ENCODE data around the gene ERVK3-1. TPM values are rescaled to one million over a fixed set of nuclear protein-coding genes. Genes with fewer than 3 reads are reported as not detected.

The ERVK3-1 gene
- total and polyA plus RNA-seq, 2 of the 8 experiments (the other 6 are each of a cell fraction or from before 2014, with no cell fraction given) = 29.9 to 31.5 TPM

DNA sequence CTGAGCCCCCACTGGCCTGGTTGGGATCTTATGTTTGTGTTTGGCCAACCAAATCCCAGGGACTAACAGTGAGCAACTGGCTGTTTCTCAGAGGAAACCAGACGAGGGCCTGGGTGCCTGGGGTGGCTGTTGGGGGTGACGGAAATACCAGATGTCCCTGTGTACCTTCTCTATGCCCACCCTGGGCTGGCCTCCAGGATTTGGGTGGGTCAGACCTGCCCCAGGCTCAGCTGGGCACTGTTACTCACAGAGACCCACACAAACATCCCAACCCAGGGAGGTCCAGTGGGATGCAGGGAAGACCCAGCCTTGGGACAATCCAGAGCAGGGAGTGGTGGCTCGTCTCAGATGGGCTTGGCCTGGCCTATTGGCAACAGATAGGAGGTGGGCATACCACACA, 30.5 kb downstream of the ERVK3-1 start:
- no peaks in the 10 kb centered on the region for H3K4me1 ChIP-seq (replicated peaks in 1 of 4; ENCODE audit: control insufficient read depth in 3 of 4, insufficient read depth in 4 of 4, low read length in 3 of 4)
- TF ChIP-seq SRF (IDR thresholded peaks at IDR 0.05; ENCODE audit: low read depth, low read length) = no peak
- TF ChIP-seq POLR2AphosphoS5 (IDR thresholded peaks at IDR 0.05; ENCODE audit: low read depth, low read length) = no peak
- TF ChIP-seq RNF2 (IDR thresholded peaks at IDR 0.05; ENCODE audit: borderline replicate concordance, low read depth, low read length, missing control alignments, poor library complexity, severe bottlenecking) = no peak
- TF ChIP-seq BCL11A (IDR thresholded peaks at IDR 0.05; ENCODE audit: low read depth in 2 of 2, low read length in 2 of 2) = no peak
- TF ChIP-seq CBX8 (IDR thresholded peaks at IDR 0.05; ENCODE audit: borderline replicate concordance, low read depth, low read length) = no peak
- no peak for TF ChIP-seq SIN3A (conservative IDR thresholded peaks at IDR 0.05 in 1 of 2, IDR thresholded peaks at IDR 0.05 in 1 of 2; ENCODE audit: low read depth in 1 of 2, low read length in 2 of 2)
- TF ChIP-seq SP4 (IDR thresholded peaks at IDR 0.05; ENCODE audit: low read length) = no peak
- no peak for TF ChIP-seq KDM5A (IDR thresholded peaks at IDR 0.05; ENCODE audit: low read length)
- H4K20me1 ChIP-seq (replicated peaks in 1 of 2; ENCODE audit: control insufficient read depth in 1 of 2, insufficient read depth in 2 of 2, low read length in 2 of 2) = peaks cover 3 to 8% of the 10 kb centered on the region in 2 experiments
- no peak overlapping the region for H2BK15ac ChIP-seq (ENCODE audit: low read length)
- no peak overlapping the region for H3K4me2 ChIP-seq (ENCODE audit: insufficient read depth in 1 of 2, low read depth in 2 of 2, low read length in 2 of 2)
- no peak overlapping the region for H3K27ac ChIP-seq (ENCODE audit: low read depth, low read length)
- H3K23ac ChIP-seq (ENCODE audit: insufficient read length) = no peak overlapping the region
- WGBS, 2 experiments (ENCODE audit: extremely low coverage in 1 of 2, insufficient coverage in 1 of 2, insufficient read length in 1 of 2, insufficient replicate concordance in 2 of 2, low coverage in 1 of 2, low lambda C conversion rate in 2 of 2, missing lambda C conversion rate in 1 of 2) = 85% methylated on average over 3 of the region's 3 CpGs; no CpG with 5 or more reads in 1 of the 2 experiments
- H2AK5ac ChIP-seq (ENCODE audit: low read depth, low read length) = no peak overlapping the region
- DNase-seq (ENCODE audit: low read depth in 1 of 2, low spot score in 2 of 2) (no peak), FAIRE-seq (no peak)
- H3K9ac ChIP-seq (replicated peaks in 1 of 4; ENCODE audit: extremely low read depth in 1 of 4, low read depth in 3 of 4, low read length in 3 of 4) = no peak overlapping the region
- no peak overlapping the region for H3K56ac ChIP-seq (replicated peaks; ENCODE audit: insufficient read length, low read depth, low read length)
- no peak overlapping the region for H3K4ac ChIP-seq (replicated peaks; ENCODE audit: insufficient read length, low read depth, low read length)
- H2AFZ ChIP-seq (ENCODE audit: low read length) = no peak overlapping the region
- peaks cover 0 to 9% (median 3%) of the 10 kb centered on the region in 4 experiments; a peak in 3 of 8 replicates for H3K36me3 ChIP-seq (ENCODE audit: control insufficient read depth in 2 of 4, insufficient read depth in 4 of 4, low read length in 3 of 4)
- H2BK5ac ChIP-seq (ENCODE audit: low read depth, low read length) = no peak overlapping the region
- ChIA-PET CTCF (ENCODE audit: partially characterized antibody) (interaction anchor here (1.2 to 1.3 kb wide), 2 partner anchors 11 to 183 kb away, joined by 3 to 6 read pairs; no protein-coding TSS in a partner anchor), POLR2A (ENCODE audit: partially characterized antibody) (interaction anchor here (0.6 kb wide), 1 partner anchor 94 kb away, joined by 6 read pairs; no protein-coding TSS in a partner anchor)
- no peak overlapping the region for H2BK12ac ChIP-seq (ENCODE audit: low read depth, low read length)
- H3K18ac ChIP-seq (ENCODE audit: extremely low read depth, low read length) = no peak overlapping the region
- no peak overlapping the region for H4K91ac ChIP-seq (replicated peaks; ENCODE audit: insufficient read length, low read length)
- no peaks in the 10 kb centered on the region for H3K23me2 ChIP-seq (ENCODE audit: low read depth, low read length)
- H3K4me3 ChIP-seq (ENCODE audit: extremely low read depth in 1 of 4, insufficient read depth in 2 of 4, low read depth in 3 of 4, low read length in 4 of 4) = no peak overlapping the region
- H2BK120ac ChIP-seq (replicated peaks; ENCODE audit: low read depth, low read length) = no peak overlapping the region
- no peak overlapping the region for H2BK20ac ChIP-seq (ENCODE audit: low read length)
- H3K79me2 ChIP-seq (ENCODE audit: control insufficient read depth in 1 of 2, insufficient read depth in 2 of 2, low read length in 2 of 2) = no peaks in the 10 kb centered on the region
- H3K27me3 ChIP-seq (replicated peaks in 1 of 4; ENCODE audit: control insufficient read depth in 3 of 4, extremely low read depth in 1 of 4, insufficient read depth in 3 of 4, low read length in 3 of 4) = no peaks in the 10 kb centered on the region
- no peaks in the 10 kb centered on the region for H3K79me1 ChIP-seq (ENCODE audit: low read depth, low read length)
- H3K14ac ChIP-seq (ENCODE audit: insufficient read length) = no peak overlapping the region
- peaks cover 5 to 6% of the 10 kb centered on the region in 2 experiments; a peak in 2 of 4 replicates for H3K9me3 ChIP-seq (ENCODE audit: insufficient read depth in 2 of 2, low read depth in 1 of 2, low read length in 1 of 2)
- no peak overlapping the region; the same call in 1 of the 2 replicates for H4K8ac ChIP-seq (ENCODE audit: extremely low read depth, insufficient read depth, low read length)
- H4K5ac ChIP-seq (ENCODE audit: insufficient read length, low read depth, low read length) = no peak overlapping the region
